Nephron (organoid): ENCODE measurements around the gene MYO18B.

Experiments used
- H3K27ac Mint-ChIP-seq, 3 experiments: 2 replicates each; pipeline ENCODE4 v1.8.0; 2020; ENCODE audit warnings: mixed read lengths in 3 of 3, mild to moderate bottlenecking in 2 of 3, moderate library complexity in 1 of 3
- H3K27me3 Mint-ChIP-seq: 2 replicates; pipeline ENCODE4 v1.8.0; 2021; ENCODE audit warnings: low read depth, mild to moderate bottlenecking, moderate library complexity, mixed read lengths
- H3K36me3 Mint-ChIP-seq: 2 replicates; pipeline ENCODE4 v1.8.0; 2020; ENCODE audit warnings: low read depth, mixed read lengths
- H3K4me1 Mint-ChIP-seq: 2 replicates; pipeline ENCODE4 v1.8.0; 2020; ENCODE audit warnings: mixed read lengths
- H3K4me3 Mint-ChIP-seq, 3 experiments: 2 replicates each; pipeline ENCODE4 v1.8.0; 2020; ENCODE audit warnings: mild to moderate bottlenecking in 3 of 3, mixed read lengths in 3 of 3, moderate library complexity in 2 of 3
- H3K9me3 Mint-ChIP-seq: 2 replicates; pipeline ENCODE4 v1.8.0; 2020; ENCODE audit warnings: mixed read lengths
- CTCF ChIP-seq, 3 experiments: fragments of 200-600 bp; sonication (generic); IDR thresholded peaks; one replicate each; pipeline ENCODE4 v1.5.0; 2021; ENCODE audit warnings: antibody characterized with exemption in 3 of 3; ENCODE audit not compliant: unreplicated experiment in 3 of 3

MYO18B gene

GRCh38 chr22:25908212-25908611 lies 166.2 kb downstream of the MYO18B start:
- Mint-ChIP-seq H3K36me3 (no peaks in the 10 kb centered on the region), H3K27me3 (peaks cover 31% of the 10 kb centered on the region), H3K4me3 (no peak overlapping the region), H3K4me1 (no peaks in the 10 kb centered on the region), H3K27ac (no peak overlapping the region), H3K9me3 (no peaks in the 10 kb centered on the region)
- no peak for TF ChIP-seq CTCF (IDR thresholded peaks at IDR 0.05; ENCODE audit: unreplicated experiment in 3 of 3)

GRCh38 chr22:25908755-25909154 lies 166.8 kb downstream of the MYO18B start:
- TF ChIP-seq CTCF (IDR thresholded peaks at IDR 0.05; ENCODE audit: unreplicated experiment in 3 of 3) = no peak
- no peak overlapping the region for H3K4me3 Mint-ChIP-seq
- H3K4me1 Mint-ChIP-seq = no peaks in the 10 kb centered on the region
- H3K27ac Mint-ChIP-seq = no peak overlapping the region
- H3K36me3 Mint-ChIP-seq = no peaks in the 10 kb centered on the region
- peaks cover 31% of the 10 kb centered on the region for H3K27me3 Mint-ChIP-seq
- no peaks in the 10 kb centered on the region for H3K9me3 Mint-ChIP-seq

- H3K27ac Mint-ChIP-seq = no peak overlapping the region
- H3K9me3 Mint-ChIP-seq = no peaks in the 10 kb centered on the region
- H3K4me1 Mint-ChIP-seq = no peaks in the 10 kb centered on the region
- H3K4me3 Mint-ChIP-seq = no peak overlapping the region
- TF ChIP-seq CTCF (IDR thresholded peaks at IDR 0.05; ENCODE audit: unreplicated experiment in 3 of 3) = no peak
- H3K36me3 Mint-ChIP-seq = no peaks in the 10 kb centered on the region
- H3K27me3 Mint-ChIP-seq = peaks cover 31% of the 10 kb centered on the region
Observed at GRCh38 chr22:25909614-25910387, 167.8 kb downstream of the MYO18B start.

GRCh38 chr22:25911243-25911972 lies 169.4 kb downstream of the MYO18B start:
- Mint-ChIP-seq H3K27me3 (peaks cover 24% of the 10 kb centered on the region), H3K27ac (no peak overlapping the region), H3K4me3 (no peak overlapping the region), H3K36me3 (no peaks in the 10 kb centered on the region), H3K4me1 (no peaks in the 10 kb centered on the region), H3K9me3 (no peaks in the 10 kb centered on the region)
- no peak for TF ChIP-seq CTCF (IDR thresholded peaks at IDR 0.05; ENCODE audit: unreplicated experiment in 3 of 3)

GRCh38 chr22:25919452-25919851 lies 177.5 kb downstream of the MYO18B start:
- H3K27me3 Mint-ChIP-seq = peaks cover 20% of the 10 kb centered on the region

More at GRCh38 chr22:25919452-25919851, 177.5 kb downstream of the MYO18B start:
- Mint-ChIP-seq H3K4me3 (no peak overlapping the region), H3K36me3 (peaks cover 3% of the 10 kb centered on the region), H3K9me3 (no peaks in the 10 kb centered on the region), H3K27ac (no peak overlapping the region), H3K4me1 (no peaks in the 10 kb centered on the region)
- no peak for TF ChIP-seq CTCF (IDR thresholded peaks at IDR 0.05; ENCODE audit: unreplicated experiment in 3 of 3)
